Astrocyte (in vitro differentiated cells and primary cell): ENCODE data around the gene CTNND2.

Experiments used
- EZH2 ChIP-seq: IDR thresholded peaks from 2 replicates; pipeline ENCODE4 v1.6.1; 2012; ENCODE audit warnings: mild to moderate bottlenecking, low read length, inconsistent platforms; ENCODE audit not compliant: insufficient read depth
- TF ChIP-seq, protein P1 (sequence below): IDR thresholded peaks from 2 replicates; pipeline ENCODE4 v1.5.1; 2011; ENCODE audit warnings: low read depth, mild to moderate bottlenecking, inconsistent platforms, low read length, moderate library complexity; ENCODE audit not compliant: insufficient read depth

DNA sequence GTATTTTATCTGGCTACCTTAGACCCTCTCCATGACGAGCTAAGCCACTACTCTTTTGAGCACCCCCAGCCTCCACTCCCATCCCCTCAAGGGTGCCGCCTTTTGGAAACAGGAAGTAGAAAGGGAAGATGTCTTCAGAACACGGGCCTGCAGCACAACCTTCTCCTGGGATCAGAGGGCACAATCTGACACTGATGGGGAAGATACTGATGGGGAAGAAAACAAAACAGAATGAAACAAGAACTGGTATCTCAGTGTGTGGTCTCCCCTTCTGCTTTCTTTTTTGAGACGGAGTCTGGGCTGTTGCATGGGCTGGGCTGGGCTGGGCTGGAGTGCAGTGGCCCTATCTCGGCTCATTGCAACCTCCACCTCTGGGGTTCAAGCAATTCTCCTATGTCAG lies 603.5 kb downstream of the CTNND2 start:
- TF ChIP-seq, protein P1, sequence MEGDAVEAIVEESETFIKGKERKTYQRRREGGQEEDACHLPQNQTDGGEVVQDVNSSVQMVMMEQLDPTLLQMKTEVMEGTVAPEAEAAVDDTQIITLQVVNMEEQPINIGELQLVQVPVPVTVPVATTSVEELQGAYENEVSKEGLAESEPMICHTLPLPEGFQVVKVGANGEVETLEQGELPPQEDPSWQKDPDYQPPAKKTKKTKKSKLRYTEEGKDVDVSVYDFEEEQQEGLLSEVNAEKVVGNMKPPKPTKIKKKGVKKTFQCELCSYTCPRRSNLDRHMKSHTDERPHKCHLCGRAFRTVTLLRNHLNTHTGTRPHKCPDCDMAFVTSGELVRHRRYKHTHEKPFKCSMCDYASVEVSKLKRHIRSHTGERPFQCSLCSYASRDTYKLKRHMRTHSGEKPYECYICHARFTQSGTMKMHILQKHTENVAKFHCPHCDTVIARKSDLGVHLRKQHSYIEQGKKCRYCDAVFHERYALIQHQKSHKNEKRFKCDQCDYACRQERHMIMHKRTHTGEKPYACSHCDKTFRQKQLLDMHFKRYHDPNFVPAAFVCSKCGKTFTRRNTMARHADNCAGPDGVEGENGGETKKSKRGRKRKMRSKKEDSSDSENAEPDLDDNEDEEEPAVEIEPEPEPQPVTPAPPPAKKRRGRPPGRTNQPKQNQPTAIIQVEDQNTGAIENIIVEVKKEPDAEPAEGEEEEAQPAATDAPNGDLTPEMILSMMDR = no peak
- TF ChIP-seq EZH2 = no peak
